Forelimb muscle (tissue), 1 donor: Measurements from ENCODE around the gene SLC35F3. TPM values are rescaled to one million over a fixed set of nuclear protein-coding genes. Genes with fewer than 3 reads are reported as not detected.
"Not testable (repeated sequence)": the region's sequence is repeated elsewhere in the genome, so short reads cannot be mapped to it uniquely, and the experiment has no call there.

Experiments
- DNase-seq: peaks from one replicate; pipeline ENCODE4 v3.0.0-alpha.2; 2013; ENCODE audit warnings: low read depth
- polyA plus RNA-seq: library from polyadenylated mRNA; unstranded; fragments of 120-200 nt; gene quantifications from one replicate; pipeline ENCODE4 v1.2.1, GENCODE V29; 2013; ENCODE audit not compliant: insufficient read length

SLC35F3 gene
- polyA plus RNA-seq, 1 donor: 0.53 TPM

GRCh38 chr1:234103198-234103597, 198.7 kb downstream of the SLC35F3 start:
- DNase-seq: no peak

GRCh38 chr1:234106032-234106431, 201.6 kb downstream of the SLC35F3 start:
- no peak for DNase-seq

- no peak for DNase-seq
Observed at GRCh38 chr1:234107416-234108021, 203.0 kb downstream of the SLC35F3 start.

- DNase-seq: no peak
Observed at GRCh38 chr1:234108921-234109320, 204.4 kb downstream of the SLC35F3 start.

- no peak for DNase-seq
Observed at GRCh38 chr1:234109840-234110239, 205.4 kb downstream of the SLC35F3 start.

GRCh38 chr1:234111458-234112142, 207.1 kb downstream of the SLC35F3 start:
- no peak for DNase-seq

- peak; percentile 54 for DNase-seq
Observed at GRCh38 chr1:234114648-234115307, 210.3 kb downstream of the SLC35F3 start.

GRCh38 chr1:234118911-234119310, 214.4 kb downstream of the SLC35F3 start:
- no peak for DNase-seq

- DNase-seq: no peak
Observed at GRCh38 chr1:234119431-234119830, 215.0 kb downstream of the SLC35F3 start.

- DNase-seq: no peak
Observed at GRCh38 chr1:234120327-234120944, 216.0 kb downstream of the SLC35F3 start.

GRCh38 chr1:234121659-234122058, 217.2 kb downstream of the SLC35F3 start:
- DNase-seq: not testable (repeated sequence)

GRCh38 chr1:234122571-234122970, 218.1 kb downstream of the SLC35F3 start:
- DNase-seq: not testable (repeated sequence)

- no peak for DNase-seq
Observed at GRCh38 chr1:234123867-234124266, 219.4 kb downstream of the SLC35F3 start.

- DNase-seq: no peak
Observed at GRCh38 chr1:234125283-234125682, 220.8 kb downstream of the SLC35F3 start.

- no peak for DNase-seq
Observed at GRCh38 chr1:234125714-234126113, 221.2 kb downstream of the SLC35F3 start.

- no peak for DNase-seq
Observed at GRCh38 chr1:234127026-234127671, 222.7 kb downstream of the SLC35F3 start.

- DNase-seq: no peak
Observed at GRCh38 chr1:234132795-234133194, 228.3 kb downstream of the SLC35F3 start.

- DNase-seq: no peak
Observed at GRCh38 chr1:234134878-234135277, 230.4 kb downstream of the SLC35F3 start.

- DNase-seq: no peak
Observed at GRCh38 chr1:234135501-234135900, 231.0 kb downstream of the SLC35F3 start.

GRCh38 chr1:234136073-234136472, 231.6 kb downstream of the SLC35F3 start:
- DNase-seq: no peak

- DNase-seq: no peak
Observed at GRCh38 chr1:234139966-234140365, 235.5 kb downstream of the SLC35F3 start.

GRCh38 chr1:234140388-234140787, 235.9 kb downstream of the SLC35F3 start:
- no peak for DNase-seq
